GM10266 (cell line): Measurements from ENCODE around the gene NRP2.

ENCODE experiments used
- DNase-seq: peaks from one replicate; pipeline ENCODE4 v3.0.0; 2012; ENCODE audit errors: extremely low spot score
- CTCF ChIP-seq: IDR thresholded peaks from 2 replicates; pipeline ENCODE4 v1.5.1; 2012; ENCODE audit warnings: mild to moderate bottlenecking, low read depth; ENCODE audit not compliant: control insufficient read depth, insufficient read depth; ENCODE audit errors: missing control alignments

The NRP2 gene

DNA sequence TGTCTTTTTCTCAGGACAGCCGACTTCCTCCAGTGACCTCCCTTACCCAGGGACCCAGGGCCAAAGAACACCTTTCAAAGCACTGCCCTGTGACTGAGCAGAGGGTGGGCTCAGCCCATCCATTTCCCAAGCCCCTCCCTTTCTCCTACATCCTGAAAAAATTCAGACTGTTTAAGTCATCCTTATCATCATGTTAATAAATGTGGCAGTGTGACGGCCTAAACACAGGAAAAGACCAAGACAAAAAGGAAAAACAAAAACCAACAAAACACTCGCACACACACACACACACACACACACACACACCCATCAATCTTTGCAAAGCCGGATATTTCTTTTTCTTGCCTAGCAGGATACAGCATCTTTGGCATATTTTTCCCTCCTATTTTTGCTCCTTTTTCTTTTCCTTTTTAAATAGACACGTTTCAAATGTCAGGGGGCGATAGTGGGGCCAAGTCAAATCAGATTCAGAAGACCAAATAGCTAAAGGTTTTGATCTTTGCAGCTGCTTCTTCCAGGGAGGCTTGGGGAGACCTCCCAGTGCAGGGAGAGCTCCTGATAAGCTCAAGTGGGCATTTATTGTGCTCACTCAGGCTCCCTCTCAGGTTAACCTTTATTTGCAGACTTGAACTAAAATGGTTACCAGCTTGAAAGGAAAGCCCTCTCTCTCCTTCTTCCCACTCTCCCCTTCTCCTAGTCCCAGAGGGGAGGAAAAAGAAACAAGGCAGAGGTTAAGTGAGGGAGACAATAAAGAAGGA lies 39.5 kb upstream of the NRP2 start:
- no peak for TF ChIP-seq CTCF
- DNase-seq, result no peak

GRCh38 chr2:205643391-205643885 lies 38.9 kb upstream of the NRP2 start:
- DNase-seq, result no peak
- no peak for TF ChIP-seq CTCF

GRCh38 chr2:205644018-205644417 lies 38.3 kb upstream of the NRP2 start:
- no peak for DNase-seq

DNA sequence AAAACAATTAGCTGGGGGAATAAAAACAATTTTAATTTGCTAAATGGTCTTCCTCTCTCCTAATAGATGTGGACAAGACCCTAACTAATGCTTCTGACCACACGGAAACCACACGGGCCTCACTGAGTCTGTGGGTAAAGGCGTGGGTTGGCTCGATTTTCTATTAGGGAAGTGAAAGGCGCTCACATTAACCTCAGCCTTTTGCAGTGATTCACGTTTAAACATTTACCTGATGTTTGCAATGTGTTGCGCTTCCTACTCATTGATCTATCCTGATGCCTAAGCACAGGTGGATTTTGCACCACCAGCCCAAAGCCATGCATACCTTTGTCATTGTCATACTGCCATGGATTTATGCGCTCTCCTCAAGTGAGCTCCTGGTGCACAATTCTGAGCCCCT lies 35.6 kb upstream of the NRP2 start:
- no peak for TF ChIP-seq CTCF
- DNase-seq, result no peak

More at GRCh38 chr2:205644018-205644417, 38.3 kb upstream of the NRP2 start:
- no peak for TF ChIP-seq CTCF

DNA sequence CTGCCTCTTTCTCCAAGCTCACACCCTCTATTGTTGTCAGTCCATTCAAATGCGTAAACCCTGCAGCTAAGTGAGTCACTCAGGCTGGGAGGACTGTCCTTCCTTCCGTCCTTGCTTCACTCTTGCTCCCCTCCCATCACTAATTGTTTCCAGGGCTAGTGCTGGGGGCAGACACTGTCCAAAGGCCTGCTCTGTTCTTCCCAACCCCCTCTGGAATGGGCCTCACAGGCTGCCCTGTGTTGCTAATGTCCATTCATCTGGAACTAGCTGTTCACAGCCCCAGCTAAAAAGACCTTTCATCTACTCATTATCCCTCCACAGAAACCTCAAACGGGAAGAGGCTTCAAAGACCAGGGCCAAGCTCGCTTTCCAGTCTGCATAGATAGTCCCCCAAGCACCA lies 31.9 kb upstream of the NRP2 start:
- TF ChIP-seq CTCF, result no peak
- DNase-seq, result no peak

DNA sequence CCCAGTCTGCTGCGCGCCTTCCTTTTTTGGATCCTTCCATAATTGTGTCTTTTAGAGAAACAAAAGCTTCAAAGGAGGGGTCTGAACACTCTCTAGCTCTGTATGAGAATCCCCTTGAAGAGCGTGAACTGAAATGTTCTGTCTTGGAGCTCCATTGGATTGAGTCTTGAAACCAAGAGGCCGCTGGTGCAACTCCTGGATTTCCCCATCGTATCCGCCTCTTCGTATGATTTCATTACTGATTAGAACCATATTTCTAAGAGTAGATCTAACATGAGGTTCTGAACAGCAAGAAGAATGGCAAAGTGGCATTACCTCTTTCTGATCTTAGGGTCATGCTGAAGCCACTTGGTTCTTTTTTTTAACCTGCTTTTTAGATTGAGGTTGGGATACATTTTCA lies 31.4 kb upstream of the NRP2 start:
- no peak for DNase-seq
- TF ChIP-seq CTCF, result no peak

- DNase-seq, result no peak
- TF ChIP-seq CTCF, result no peak
Observed at GRCh38 chr2:205651719-205652118, 30.6 kb upstream of the NRP2 start.
